Testis (tissue), 3 donors: ENCODE measurements around the gene UBE2D3. TPM values are rescaled to one million over a fixed set of nuclear protein-coding genes. Genes with fewer than 3 reads are reported as not detected.

Source experiments
- DNase-seq: peaks from one replicate; pipeline ENCODE4 v3.0.0-alpha.2; 2019
- H3K27ac ChIP-seq, 2 donors: fragments of 200-600 bp; sonication (generic); one replicate each; pipeline ENCODE4 v1.5.1; 2019
- H3K27me3 ChIP-seq: fragments of 200-600 bp; sonication (generic); one replicate; pipeline ENCODE4 v1.5.1; 2019
- H3K36me3 ChIP-seq: fragments of 200-600 bp; sonication (generic); one replicate; pipeline ENCODE4 v1.5.1; 2017; ENCODE audit warnings: low read depth; ENCODE audit errors: missing control alignments
- H3K4me1 ChIP-seq: fragments of 200-600 bp; sonication (generic); one replicate; pipeline ENCODE4 v1.5.1; 2019
- H3K4me3 ChIP-seq, 2 donors: fragments of 200-600 bp; sonication (generic); one replicate each; pipeline ENCODE4 v1.5.1; 2017 to 2019
- H3K9me3 ChIP-seq: fragments of 200-600 bp; sonication (generic); one replicate; pipeline ENCODE4 v1.5.1; 2017
- CTCF ChIP-seq, 3 experiments: fragments of 450-650 bp in 2 of 3; fragments of 200-600 bp in 1 of 3; sonication (generic) in 1 of 3; IDR thresholded peaks; one replicate each; pipeline ENCODE4 v1.5.1; 2016 to 2019; ENCODE audit warnings: antibody characterized with exemption in 3 of 3, mild to moderate bottlenecking in 2 of 3, moderate library complexity in 1 of 3
- POLR2A ChIP-seq: fragments of 450-650 bp; IDR thresholded peaks from one replicate; pipeline ENCODE4 v1.6.1; 2017; ENCODE audit warnings: antibody characterized with exemption, mild to moderate bottlenecking, moderate library complexity
- WGBS, 2 donors: methylation state at CpG; one replicate each; pipeline ENCODE4 v1.1.5; 2018; 5-methylcytosine and 5-hydroxymethylcytosine counted together
- intact Hi-C: fragments of 100-400 bp; cut with DNase I; formaldehyde crosslinking; loops from one replicate; pipeline ENCODE4 v1.15.1; 2023; ENCODE audit warnings: low total_unique reads
- polyA plus RNA-seq: library from polyadenylated mRNA; stranded (reverse); fragments of 350-450 nt; fragmentation: Illumina TruSeq; extraction: RNeasy Lipid Tissue Mini Kit (QIAGEN cat#74804); gene quantifications from one replicate; pipeline ENCODE4 v1.2.3, GENCODE V29; 2014; ENCODE audit warnings: low read depth, low replicate concordance; ENCODE audit not compliant: insufficient read depth
- total RNA-seq, 2 donors: library from RNA; depleted of rRNA; stranded (reverse); fragments of >200 nt; gene quantifications; one replicate each; pipeline ENCODE4 v1.2.3, GENCODE V29; 2016

UBE2D3 gene
- total and polyA plus RNA-seq, 3 donors from 2014 or later = 286 to 363 (median 357) TPM

GRCh38 chr4:102781570-102781969 is 45.8 kb downstream of the UBE2D3 start:
- TF ChIP-seq POLR2A = no peak
- no peak for TF ChIP-seq CTCF (IDR thresholded peaks at IDR 0.05)
- intact Hi-C loops = no loop called here
- Histone ChIP-seq H3K4me1 (no peaks in the 10 kb centered on the region), H3K27ac (no peak overlapping the region), H3K4me3 (no peak overlapping the region), H3K36me3 (no peaks in the 10 kb centered on the region), H3K27me3 (no peaks in the 10 kb centered on the region), H3K9me3 (no peaks in the 10 kb centered on the region)
- WGBS, 2 donors = 86 to 100% methylated on average over 1 of the region's 1 CpG
- no peak for DNase-seq

- Histone ChIP-seq H3K9me3 (no peaks in the 10 kb centered on the region), H3K27me3 (no peaks in the 10 kb centered on the region), H3K4me1 (no peaks in the 10 kb centered on the region), H3K27ac (no peak overlapping the region), H3K36me3 (no peaks in the 10 kb centered on the region), H3K4me3 (no peak overlapping the region)
- no peak for DNase-seq
- 80 to 92% methylated on average over 5 of the region's 5 CpGs for WGBS, 2 donors
- intact Hi-C loops = no loop called here
- TF ChIP-seq POLR2A (no peak), CTCF (IDR thresholded peaks at IDR 0.05) (no peak)
These were observed 46.7 kb downstream of the UBE2D3 start for GRCh38 chr4:102780476-102781144.

GRCh38 chr4:102779204-102779603 is 48.1 kb downstream of the UBE2D3 start:
- 74 to 79% methylated on average over 4 of the region's 4 CpGs for WGBS, 2 donors
- Histone ChIP-seq H3K36me3 (no peaks in the 10 kb centered on the region), H3K4me1 (no peaks in the 10 kb centered on the region), H3K27me3 (no peaks in the 10 kb centered on the region), H3K27ac (no peak overlapping the region), H3K4me3 (no peak overlapping the region), H3K9me3 (no peaks in the 10 kb centered on the region)
- TF ChIP-seq CTCF (IDR thresholded peaks at IDR 0.05) (no peak), POLR2A (no peak)
- DNase-seq = no peak
- intact Hi-C loops = no loop called here

GRCh38 chr4:102778720-102779119 is 48.6 kb downstream of the UBE2D3 start:
- TF ChIP-seq POLR2A (no peak), CTCF (IDR thresholded peaks at IDR 0.05) (no peak)

GRCh38 chr4:102775805-102776204 is 51.5 kb downstream of the UBE2D3 start:
- DNase-seq = no peak
- Histone ChIP-seq H3K9me3 (no peaks in the 10 kb centered on the region), H3K36me3 (no peaks in the 10 kb centered on the region), H3K27ac (no peak overlapping the region), H3K4me1 (no peaks in the 10 kb centered on the region), H3K27me3 (no peaks in the 10 kb centered on the region), H3K4me3 (no peak overlapping the region)
- intact Hi-C loops = no loop called here
- no peak for TF ChIP-seq POLR2A
- no peak for TF ChIP-seq CTCF (IDR thresholded peaks at IDR 0.05)
- WGBS, 2 donors = 73 to 84% methylated on average over 1 of the region's 1 CpG

More at GRCh38 chr4:102778720-102779119, 48.6 kb downstream of the UBE2D3 start:
- H3K27ac ChIP-seq = no peak overlapping the region
- no peaks in the 10 kb centered on the region for H3K27me3 ChIP-seq
- H3K36me3 ChIP-seq = no peaks in the 10 kb centered on the region
- DNase-seq = no peak
- intact Hi-C loops = no loop called here
- 52 to 71% methylated on average over 7 of the region's 7 CpGs for WGBS, 2 donors
- H3K4me1 ChIP-seq = no peaks in the 10 kb centered on the region
- H3K4me3 ChIP-seq = no peak overlapping the region
- no peaks in the 10 kb centered on the region for H3K9me3 ChIP-seq
